ENCODE data around the gene PCP4L1. TPM values are rescaled to one million over a fixed set of nuclear protein-coding genes. Genes with fewer than 3 reads are reported as not detected.

PCP4L1 gene
- 1.3 TPM for total RNA-seq
- 1.2 TPM for polyA plus RNA-seq (ENCODE audit: insufficient read depth, low read depth, low replicate concordance)
- long read RNA-seq, donor 1: 0 reads
- long read RNA-seq, donor 2: 0 reads
- long read RNA-seq, donor 3: 0 reads
- long read RNA-seq, donor 4, partial matches to known transcripts: 0 of 1 reads
- long read RNA-seq, donor 4, other reads (novel, unspliced or antisense): 0 of 1 reads
- long read RNA-seq, donor 5: 0 reads
- long read RNA-seq, donor 6: 0 reads
- long read RNA-seq, donor 7: 0 reads
- long read RNA-seq, donor 8: 0 reads
- long read RNA-seq, donor 9: 0 reads
- long read RNA-seq, donor 10: 0 reads

DNA sequence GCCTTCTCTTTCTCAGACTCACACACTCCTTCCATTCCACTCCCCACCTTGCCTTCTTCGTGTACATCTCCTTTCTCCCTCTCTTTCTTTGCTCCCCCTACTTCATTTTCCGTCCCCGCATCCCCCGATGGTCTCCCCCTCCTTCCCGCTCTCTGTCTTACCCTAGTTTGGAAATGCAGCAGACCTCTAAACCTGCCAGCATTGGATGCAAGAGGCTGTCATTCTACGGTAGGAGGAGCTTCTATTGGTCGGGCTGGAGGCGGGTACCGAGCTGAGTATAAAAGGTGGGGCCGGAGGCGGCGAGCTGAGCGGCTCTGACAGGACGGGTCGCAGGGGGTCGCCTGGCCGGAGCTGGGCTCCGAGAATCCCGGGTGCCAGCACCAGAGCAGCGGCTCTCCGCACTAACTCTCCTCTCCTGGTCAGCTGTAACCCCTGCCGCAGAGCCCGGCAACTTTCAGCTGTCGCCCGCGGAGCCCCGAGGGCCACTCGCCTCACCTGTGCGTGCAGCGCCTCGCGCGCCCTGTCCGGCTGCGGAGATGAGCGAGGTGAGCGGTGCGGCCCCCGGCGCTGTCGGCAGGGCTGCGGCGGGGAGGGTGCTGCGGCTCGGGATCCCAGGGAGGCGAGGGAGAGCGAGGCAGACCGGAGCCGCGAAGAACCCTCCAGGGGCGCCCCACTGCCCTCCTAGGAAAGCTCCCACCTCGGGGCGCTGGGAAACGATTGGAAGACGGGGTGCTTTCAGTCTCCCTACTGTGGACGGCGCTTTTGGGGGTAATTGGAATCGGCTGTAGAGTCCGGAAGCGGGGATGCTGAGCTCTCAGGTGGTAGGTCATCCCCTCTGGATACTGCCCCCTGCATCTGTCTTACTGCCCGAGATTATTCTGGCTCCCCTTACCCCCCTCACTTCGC is at the start of gene PCP4L1:
Gene PCP4L1 (plus strand): TSS at position 307 of the 906 bp plus-strand sequence. CDS start 230 bp downstream, at position 537.
- no peak for FAIRE-seq
- H3K27ac ChIP-seq (ENCODE audit: low read depth in 2 of 2, low read length in 2 of 2): no peak within 1 kb of the TSS
- peaks cover 0 to 6% (median 0%) of the 10 kb centered on the region in 3 donors for H3K4me1 ChIP-seq (ENCODE audit: control insufficient read depth in 2 of 3, insufficient read depth in 2 of 3, low read depth in 1 of 3, low read length in 3 of 3)
- DNase-seq: peak; percentile 71 to 89 (median 79)
- peaks cover 0 to 3% (median 0%) of the 10 kb centered on the region in 3 donors for H3K9me3 ChIP-seq (ENCODE audit: control insufficient read depth in 2 of 3, insufficient read depth in 1 of 3, low read length in 3 of 3)
- peaks cover 4% of the 10 kb centered on the region for H3K27me3 ChIP-seq (ENCODE audit: control insufficient read depth, insufficient read depth, low read length)
- no peak within 1 kb of the TSS for H3K9ac ChIP-seq (ENCODE audit: low read length in 3 of 3)
- TF ChIP-seq, protein P1, sequence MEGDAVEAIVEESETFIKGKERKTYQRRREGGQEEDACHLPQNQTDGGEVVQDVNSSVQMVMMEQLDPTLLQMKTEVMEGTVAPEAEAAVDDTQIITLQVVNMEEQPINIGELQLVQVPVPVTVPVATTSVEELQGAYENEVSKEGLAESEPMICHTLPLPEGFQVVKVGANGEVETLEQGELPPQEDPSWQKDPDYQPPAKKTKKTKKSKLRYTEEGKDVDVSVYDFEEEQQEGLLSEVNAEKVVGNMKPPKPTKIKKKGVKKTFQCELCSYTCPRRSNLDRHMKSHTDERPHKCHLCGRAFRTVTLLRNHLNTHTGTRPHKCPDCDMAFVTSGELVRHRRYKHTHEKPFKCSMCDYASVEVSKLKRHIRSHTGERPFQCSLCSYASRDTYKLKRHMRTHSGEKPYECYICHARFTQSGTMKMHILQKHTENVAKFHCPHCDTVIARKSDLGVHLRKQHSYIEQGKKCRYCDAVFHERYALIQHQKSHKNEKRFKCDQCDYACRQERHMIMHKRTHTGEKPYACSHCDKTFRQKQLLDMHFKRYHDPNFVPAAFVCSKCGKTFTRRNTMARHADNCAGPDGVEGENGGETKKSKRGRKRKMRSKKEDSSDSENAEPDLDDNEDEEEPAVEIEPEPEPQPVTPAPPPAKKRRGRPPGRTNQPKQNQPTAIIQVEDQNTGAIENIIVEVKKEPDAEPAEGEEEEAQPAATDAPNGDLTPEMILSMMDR (IDR thresholded peaks at IDR 0.05; ENCODE audit: borderline replicate concordance, extremely low read depth, insufficient read depth): no peak
- H3K36me3 ChIP-seq (ENCODE audit: control insufficient read depth in 2 of 3, insufficient read depth in 3 of 3, low read length in 3 of 3): no peaks in the 10 kb centered on the region
- peak within 1 kb of the TSS in 2 of 3 donors; percentile 34 to 52 for H3K4me3 ChIP-seq (ENCODE audit: low read length in 3 of 3)
- intact Hi-C loops (cut with DNase I): no loop called here

- no peaks in the 10 kb centered on the region for H3K9me3 ChIP-seq (ENCODE audit: control insufficient read depth in 2 of 3, insufficient read depth in 1 of 3, low read length in 3 of 3)
- H3K27me3 ChIP-seq (ENCODE audit: control insufficient read depth, insufficient read depth, low read length): no peaks in the 10 kb centered on the region
- no peak overlapping the region for H3K4me3 ChIP-seq (ENCODE audit: low read length in 3 of 3)
- TF ChIP-seq, protein P1 (IDR thresholded peaks at IDR 0.05; ENCODE audit: borderline replicate concordance, extremely low read depth, insufficient read depth): peak; percentile 93
- H3K9ac ChIP-seq (ENCODE audit: low read length in 3 of 3): no peak overlapping the region
- DNase-seq: peak; percentile 81 to 89 (median 84)
- peak overlapping the region in 1 of 2 donors; percentile 3 for H3K27ac ChIP-seq (ENCODE audit: low read depth in 2 of 2, low read length in 2 of 2)
- peaks cover 26 to 73% (median 44%) of the 10 kb centered on the region in 3 donors for H3K36me3 ChIP-seq (ENCODE audit: control insufficient read depth in 2 of 3, insufficient read depth in 3 of 3, low read length in 3 of 3)
- intact Hi-C loops (cut with DNase I): loop anchor here (10.0 kb wide), 1 partner anchor 165 kb away; no protein-coding TSS in a partner anchor
- peaks cover 0 to 13% (median 4%) of the 10 kb centered on the region in 3 donors for H3K4me1 ChIP-seq (ENCODE audit: control insufficient read depth in 2 of 3, insufficient read depth in 2 of 3, low read depth in 1 of 3, low read length in 3 of 3)
- no peak for FAIRE-seq
Observed at GRCh38 chr1:161209790-161210409, 48.6 kb upstream of the PCP4L1 start.

DNA sequence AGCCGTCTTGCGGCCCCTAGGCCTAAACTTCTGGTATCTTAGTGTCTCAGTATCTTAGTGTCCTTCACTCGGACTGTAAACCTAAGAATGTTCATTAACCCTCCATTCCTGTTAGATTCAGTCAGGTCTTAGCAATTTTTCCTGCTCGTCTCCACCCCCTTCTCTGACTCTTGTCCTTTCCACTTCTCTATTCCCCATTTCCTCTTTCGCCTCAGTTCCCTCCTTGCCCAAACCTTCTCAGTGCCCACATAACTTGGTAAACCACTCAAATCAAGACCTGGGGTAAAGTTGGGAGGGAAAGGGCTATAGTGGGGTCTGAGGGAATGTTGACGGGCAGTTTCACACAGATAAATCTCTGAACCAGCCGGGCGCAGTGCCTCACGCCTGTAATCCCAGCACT is 44.2 kb upstream of the PCP4L1 start:
- TF ChIP-seq, protein P1 (IDR thresholded peaks at IDR 0.05; ENCODE audit: borderline replicate concordance, extremely low read depth, insufficient read depth): no peak
- Histone ChIP-seq H3K27me3 (ENCODE audit: control insufficient read depth, insufficient read depth, low read length) (no peaks in the 10 kb centered on the region), H3K9me3 (ENCODE audit: control insufficient read depth in 2 of 3, insufficient read depth in 1 of 3, low read length in 3 of 3) (no peaks in the 10 kb centered on the region), H3K4me3 (ENCODE audit: low read length in 3 of 3) (no peak overlapping the region), H3K4me1 (ENCODE audit: control insufficient read depth in 2 of 3, insufficient read depth in 2 of 3, low read depth in 1 of 3, low read length in 3 of 3) (peaks cover 0 to 6% (median 1%) of the 10 kb centered on the region in 3 donors), H3K27ac (ENCODE audit: low read depth in 2 of 2, low read length in 2 of 2) (no peak overlapping the region), H3K36me3 (ENCODE audit: control insufficient read depth in 2 of 3, insufficient read depth in 3 of 3, low read length in 3 of 3) (peaks cover 17 to 42% (median 29%) of the 10 kb centered on the region in 3 donors), H3K9ac (ENCODE audit: low read length in 3 of 3) (no peak overlapping the region)
- DNase-seq (peak in 1 of 5 donors; percentile 23), FAIRE-seq (no peak)
- intact Hi-C loops (cut with DNase I): loop anchor here (10.0 kb wide), 1 partner anchor 160 kb away; no protein-coding TSS in a partner anchor
